AG04449 (cell line): ENCODE results near the gene SDK2.

Experiments
- CTCF ChIA-PET: fragments of 350-600 bp; formaldehyde crosslinking; extraction: SDS; loops from one replicate; lab custom pipeline; 2021; ENCODE audit warnings: antibody characterized with exemption; lab: Yijun Ruan, JAX
- POLR2A ChIA-PET: fragments of 400-600, 350-600 bp; formaldehyde crosslinking; extraction: SDS; loops from one replicate; lab custom pipeline; 2020; ENCODE audit warnings: antibody characterized with exemption, inconsistent platforms; lab: Yijun Ruan, JAX
- DNase-seq: peaks from one replicate; pipeline ENCODE4 v3.0.0-alpha.2; 2010; ENCODE audit warnings: low read depth, low spot score
- H3K4me3 ChIP-seq: 2 replicates; pipeline ENCODE4 v1.5.1; 2011; ENCODE audit warnings: low read depth, mild to moderate bottlenecking, control low read depth, low read length
- TF ChIP-seq, protein P1 (sequence below): IDR thresholded peaks from one replicate; pipeline ENCODE4 v1.5.1; 2011; ENCODE audit warnings: mild to moderate bottlenecking, moderate library complexity, low read length, control low read depth, inconsistent platforms; ENCODE audit not compliant: insufficient read depth; ENCODE audit errors: missing control alignments

Gene SDK2

DNA sequence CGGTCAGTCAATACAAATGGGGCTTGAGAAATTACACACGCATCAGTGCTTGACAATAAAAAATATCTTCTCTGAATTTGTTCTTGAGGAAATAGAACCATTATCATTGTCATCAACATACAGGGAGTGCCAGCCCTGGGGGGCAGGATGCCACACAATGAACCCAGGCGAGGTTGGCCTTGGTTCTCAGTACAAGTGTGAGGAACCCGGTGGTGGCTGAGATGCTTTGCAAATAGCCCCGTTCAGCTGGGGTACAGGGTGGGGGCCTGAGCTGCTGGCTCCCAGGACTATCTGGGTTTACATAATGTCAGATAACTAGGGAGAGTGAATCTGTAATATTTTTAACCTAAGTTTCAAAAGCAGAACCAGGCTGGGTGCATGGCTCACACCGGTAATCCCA lies 219.7 kb downstream of the SDK2 start:
- TF ChIP-seq, protein P1, sequence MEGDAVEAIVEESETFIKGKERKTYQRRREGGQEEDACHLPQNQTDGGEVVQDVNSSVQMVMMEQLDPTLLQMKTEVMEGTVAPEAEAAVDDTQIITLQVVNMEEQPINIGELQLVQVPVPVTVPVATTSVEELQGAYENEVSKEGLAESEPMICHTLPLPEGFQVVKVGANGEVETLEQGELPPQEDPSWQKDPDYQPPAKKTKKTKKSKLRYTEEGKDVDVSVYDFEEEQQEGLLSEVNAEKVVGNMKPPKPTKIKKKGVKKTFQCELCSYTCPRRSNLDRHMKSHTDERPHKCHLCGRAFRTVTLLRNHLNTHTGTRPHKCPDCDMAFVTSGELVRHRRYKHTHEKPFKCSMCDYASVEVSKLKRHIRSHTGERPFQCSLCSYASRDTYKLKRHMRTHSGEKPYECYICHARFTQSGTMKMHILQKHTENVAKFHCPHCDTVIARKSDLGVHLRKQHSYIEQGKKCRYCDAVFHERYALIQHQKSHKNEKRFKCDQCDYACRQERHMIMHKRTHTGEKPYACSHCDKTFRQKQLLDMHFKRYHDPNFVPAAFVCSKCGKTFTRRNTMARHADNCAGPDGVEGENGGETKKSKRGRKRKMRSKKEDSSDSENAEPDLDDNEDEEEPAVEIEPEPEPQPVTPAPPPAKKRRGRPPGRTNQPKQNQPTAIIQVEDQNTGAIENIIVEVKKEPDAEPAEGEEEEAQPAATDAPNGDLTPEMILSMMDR: no peak
- CTCF ChIA-PET: interaction anchor here (0.8 to 5.1 kb wide), 2 partner anchors 170 to 752 kb away, joined by 3 to 20 read pairs; no protein-coding TSS in a partner anchor

DNA sequence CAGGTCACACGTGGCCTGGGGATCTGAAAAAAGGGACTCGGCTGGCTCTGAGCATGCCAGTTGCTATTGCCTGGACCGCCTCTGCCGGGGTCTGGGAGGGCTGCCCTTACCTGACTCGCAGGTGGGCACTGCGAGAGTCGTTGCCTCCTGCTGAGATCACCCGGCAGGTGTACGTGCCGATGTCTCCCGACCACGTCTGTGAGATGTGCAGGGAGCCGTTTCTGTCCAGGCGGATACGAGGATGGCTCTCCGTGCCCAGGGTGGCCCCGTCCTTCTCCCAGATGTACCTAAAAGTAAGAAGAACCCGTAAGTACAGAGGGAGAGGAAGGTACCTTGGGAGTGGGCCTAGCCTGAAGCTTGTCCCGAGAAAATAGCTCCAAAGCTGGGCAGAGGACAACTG lies 220.4 kb downstream of the SDK2 start:
- CTCF ChIA-PET: interaction anchor here (5.1 kb wide), 1 partner anchor 169 kb away, joined by 20 read pairs; no protein-coding TSS in a partner anchor
- POLR2A ChIA-PET: no interaction called here
- TF ChIP-seq, protein P1: no peak
- no peak for DNase-seq
- H3K4me3 ChIP-seq: no peak overlapping the region

More for the DNA sequence above, 219.7 kb downstream of the SDK2 start:
- no peak for DNase-seq
- POLR2A ChIA-PET: no interaction called here
- no peak overlapping the region for H3K4me3 ChIP-seq

DNA sequence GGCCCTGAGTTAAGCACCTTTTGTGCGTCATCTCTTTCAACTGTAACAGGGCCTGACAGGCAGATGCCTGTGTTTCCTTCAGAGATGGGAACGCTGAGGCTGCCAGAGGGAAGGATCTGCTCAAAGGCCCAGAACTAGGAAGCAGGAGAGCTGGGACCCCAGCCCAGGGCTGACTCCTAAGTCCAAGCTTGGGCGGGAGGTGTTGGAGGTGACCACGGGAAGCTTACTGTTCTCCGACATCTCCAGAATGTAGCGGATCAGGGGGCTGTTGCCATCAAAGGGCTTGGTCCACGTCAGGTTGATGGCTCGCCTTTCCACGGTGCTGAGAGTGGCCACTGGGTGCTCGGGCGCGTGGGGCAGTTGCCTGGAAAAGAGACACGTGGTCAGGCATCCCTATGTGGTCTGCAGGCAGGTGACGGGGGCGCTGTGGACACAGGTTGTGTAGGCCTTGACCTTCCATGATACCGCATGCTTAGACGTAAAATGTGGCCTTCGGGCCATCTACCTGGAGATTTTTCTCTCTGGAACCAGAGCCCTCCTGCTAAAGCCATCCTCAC lies 221.0 kb downstream of the SDK2 start:
- no peak for DNase-seq
- TF ChIP-seq, protein P1: no peak
- H3K4me3 ChIP-seq: no peak overlapping the region
- ChIA-PET POLR2A (no interaction called here), CTCF (interaction anchor here (5.1 kb wide), 1 partner anchor 168 kb away, joined by 20 read pairs; no protein-coding TSS in a partner anchor)

DNA sequence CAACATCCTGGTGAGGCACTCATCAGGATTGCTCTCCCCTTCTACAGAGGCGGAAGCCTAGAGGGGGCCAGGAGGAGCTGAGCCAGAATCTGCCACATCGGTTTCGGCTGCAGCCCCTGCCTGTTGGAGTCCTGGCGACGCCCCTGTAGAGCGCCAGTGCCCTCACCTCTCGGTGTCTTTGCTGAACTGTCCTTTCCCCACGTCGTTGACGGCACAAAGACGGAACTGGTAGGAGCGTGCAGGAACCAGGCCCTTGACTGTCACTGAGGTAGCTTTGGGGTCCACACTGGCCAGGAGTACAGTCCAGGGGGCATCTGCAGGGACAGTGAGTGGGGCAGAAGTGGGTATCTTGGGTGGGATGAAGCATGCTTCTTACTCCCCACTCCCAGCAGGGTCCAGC lies 222.1 kb downstream of the SDK2 start:
- ChIA-PET POLR2A (no interaction called here), CTCF (interaction anchor here (5.1 kb wide), 1 partner anchor 167 kb away, joined by 20 read pairs; no protein-coding TSS in a partner anchor)
- no peak overlapping the region for H3K4me3 ChIP-seq
- TF ChIP-seq, protein P1: no peak
- no peak for DNase-seq

DNA sequence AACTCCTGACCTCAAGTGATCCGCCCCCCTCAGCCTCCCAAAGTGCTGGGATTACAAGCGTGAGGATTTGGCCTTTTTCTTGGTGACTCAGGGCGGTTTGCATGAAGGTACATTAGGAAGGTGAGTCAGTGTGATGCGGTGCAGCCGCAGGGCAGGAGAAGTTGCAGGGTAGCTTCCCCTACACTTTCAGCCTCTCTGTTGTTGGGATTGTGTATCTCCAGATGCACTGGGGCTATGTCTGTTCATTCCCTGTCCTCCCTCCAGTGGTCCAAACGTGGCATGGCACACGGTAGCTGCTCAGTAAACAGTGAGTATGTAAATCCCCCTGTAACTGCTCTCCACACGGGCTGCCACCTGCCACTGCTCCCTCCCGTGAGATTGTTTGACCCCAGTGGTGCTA lies 223.3 kb downstream of the SDK2 start:
- ChIA-PET CTCF (interaction anchor here (1.4 to 5.1 kb wide), 3 partner anchors 9 to 170 kb away, joined by 3 to 23 read pairs (median 20); no protein-coding TSS in a partner anchor), POLR2A (interaction anchor here (0.6 kb wide), 1 partner anchor 181 kb away, joined by 3 read pairs; no protein-coding TSS in a partner anchor)
- DNase-seq: no peak
- no peak overlapping the region for H3K4me3 ChIP-seq
- TF ChIP-seq, protein P1: peak; percentile 40

DNA sequence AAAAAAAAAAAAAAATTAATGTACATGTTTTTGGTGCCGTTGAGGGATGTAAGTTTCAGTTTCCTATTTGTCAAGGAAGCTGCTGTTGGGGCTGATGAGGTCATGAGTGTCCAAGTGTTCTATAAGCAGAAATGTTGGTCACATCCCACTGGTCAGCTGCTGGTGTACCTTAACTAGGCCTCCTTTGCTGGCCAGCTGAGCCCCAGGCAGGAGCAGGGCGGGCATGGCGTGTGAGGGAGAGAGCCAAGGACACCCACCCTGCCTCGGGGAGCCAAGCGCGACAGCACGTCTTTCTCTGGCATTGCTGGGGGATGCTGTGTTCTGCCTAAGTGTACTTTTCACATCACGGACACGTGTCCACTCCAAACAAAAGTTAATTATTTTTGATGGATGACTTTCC lies 224.4 kb downstream of the SDK2 start:
- CTCF ChIA-PET: interaction anchor here (3.0 to 5.1 kb wide), 2 partner anchors 10 to 165 kb away, joined by 20 to 23 read pairs; no protein-coding TSS in a partner anchor
- TF ChIP-seq, protein P1: no peak
- H3K4me3 ChIP-seq: no peak overlapping the region
- no peak for DNase-seq
- POLR2A ChIA-PET: no interaction called here
